Mononuclear cell (primary cell): Measurements from ENCODE around the gene STAB2. TPM values are rescaled to one million over a fixed set of nuclear protein-coding genes. Genes with fewer than 3 reads are reported as not detected.
"Not testable (repeated sequence)": the region's sequence is repeated elsewhere in the genome, so short reads cannot be mapped to it uniquely, and the experiment has no call there.

Experiments used
- H3K27me3 ChIP-seq: 2 replicates; pipeline ENCODE4 v1.6.0; 2011; ENCODE audit warnings: low read length, control low read depth; ENCODE audit not compliant: insufficient read depth
- H3K4me1 ChIP-seq: 2 replicates; pipeline ENCODE4 v1.5.1; 2011; ENCODE audit warnings: mild to moderate bottlenecking, low read length, control low read depth; ENCODE audit not compliant: insufficient read depth
- H3K4me3 ChIP-seq: 2 replicates; pipeline ENCODE4 v1.5.1; 2011; ENCODE audit warnings: mild to moderate bottlenecking, low read length, moderate library complexity
- H3K9me3 ChIP-seq: 2 replicates; pipeline ENCODE4 v1.5.1; 2011; ENCODE audit warnings: low read depth, mild to moderate bottlenecking, control low read depth, low read length
- total RNA-seq: library from RNA; depleted of rRNA; stranded (reverse); fragments of >200 nt; gene quantifications from one replicate; pipeline ENCODE4 v1.2.3, GENCODE V29; 2012

Gene STAB2
- total RNA-seq, 1 donor, result not detected

DNA sequence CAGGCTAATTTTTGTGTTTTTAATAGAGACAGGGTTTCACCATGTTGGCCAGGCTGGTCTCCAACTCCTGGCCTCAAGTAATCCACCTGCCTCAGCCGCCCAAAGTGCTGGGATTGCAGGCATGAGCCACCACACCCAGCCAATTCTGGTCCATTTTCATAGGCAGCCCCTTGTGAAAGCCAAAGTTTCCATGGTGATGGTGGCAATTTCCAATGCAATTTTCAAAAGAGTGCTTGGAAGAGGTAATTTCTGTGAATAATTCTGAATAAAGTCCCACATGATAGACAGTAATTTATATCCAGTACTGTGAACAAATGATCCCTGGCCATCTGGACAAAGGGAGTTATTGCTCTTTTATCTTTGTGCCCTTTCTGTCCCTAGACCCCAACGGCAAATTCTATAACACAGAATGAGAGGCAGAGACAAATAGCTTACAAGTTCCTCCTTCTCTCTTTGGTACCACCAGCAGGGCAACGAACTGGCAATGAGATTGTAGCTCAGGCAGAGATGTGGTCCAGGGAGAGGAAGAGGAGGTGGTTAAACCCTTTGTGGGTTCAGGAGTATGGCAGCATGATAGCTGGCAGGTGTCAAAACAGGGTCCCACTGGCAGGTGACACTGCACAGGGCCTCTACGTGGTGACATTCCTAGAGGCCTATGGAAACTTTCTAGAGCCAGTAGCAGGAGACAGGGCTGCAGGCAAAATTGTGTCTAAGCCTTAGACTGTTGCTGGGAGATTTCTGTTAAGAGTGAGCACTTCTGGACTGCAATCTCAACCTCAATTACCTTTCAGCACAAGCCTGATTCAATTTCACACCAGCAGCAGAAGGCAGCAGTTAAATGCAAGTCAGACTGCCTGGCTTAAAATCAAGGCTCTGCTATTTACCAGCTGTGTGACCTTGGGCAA is 207.5 kb downstream of the STAB2 start:
- H3K27me3 ChIP-seq, result no peaks in the 10 kb centered on the region
- peaks cover 9% of the 10 kb centered on the region for H3K4me1 ChIP-seq
- H3K9me3 ChIP-seq, result no peaks in the 10 kb centered on the region
- no peak overlapping the region for H3K4me3 ChIP-seq

DNA sequence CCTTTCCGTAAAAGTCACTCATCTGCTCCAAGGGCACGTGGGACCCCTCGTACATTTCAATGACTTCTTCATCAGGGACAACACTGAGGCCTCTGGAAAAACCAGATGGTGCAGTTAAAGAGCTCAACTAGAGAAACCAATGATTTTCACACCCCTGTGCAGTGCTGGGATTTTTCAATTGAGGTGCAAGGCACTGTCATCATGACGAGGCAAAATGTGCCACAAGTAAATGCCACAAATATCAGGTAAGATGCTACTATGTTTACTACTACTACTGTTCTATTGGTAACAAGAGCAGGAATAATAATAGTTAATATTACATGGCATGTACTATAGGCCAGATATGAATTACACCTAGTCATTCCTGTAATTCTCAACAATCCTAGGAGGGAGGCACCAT is 211.5 kb downstream of the STAB2 start:
- Histone ChIP-seq H3K9me3 (no peaks in the 10 kb centered on the region), H3K27me3 (no peaks in the 10 kb centered on the region), H3K4me1 (peaks cover 36% of the 10 kb centered on the region), H3K4me3 (no peak overlapping the region)

DNA sequence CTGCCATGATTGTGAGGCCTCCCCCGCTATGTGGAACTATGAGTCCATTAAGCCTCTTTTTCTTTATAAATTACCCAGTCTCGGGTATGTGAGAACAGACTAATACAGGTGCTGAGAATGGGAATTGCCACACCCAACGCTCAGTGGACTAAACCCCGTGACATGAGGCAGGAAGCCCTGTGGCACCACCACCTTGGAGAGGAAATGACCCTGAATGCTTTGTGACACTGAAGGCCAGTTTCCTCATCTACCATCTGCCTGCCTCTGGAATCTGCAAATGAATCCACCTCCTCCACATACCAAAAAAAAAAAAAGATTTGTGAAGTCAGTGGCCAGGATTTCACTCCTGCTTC is 212.4 kb downstream of the STAB2 start:
- Histone ChIP-seq H3K4me1 (peaks cover 36% of the 10 kb centered on the region), H3K9me3 (no peaks in the 10 kb centered on the region), H3K4me3 (no peak overlapping the region), H3K27me3 (no peaks in the 10 kb centered on the region)

DNA sequence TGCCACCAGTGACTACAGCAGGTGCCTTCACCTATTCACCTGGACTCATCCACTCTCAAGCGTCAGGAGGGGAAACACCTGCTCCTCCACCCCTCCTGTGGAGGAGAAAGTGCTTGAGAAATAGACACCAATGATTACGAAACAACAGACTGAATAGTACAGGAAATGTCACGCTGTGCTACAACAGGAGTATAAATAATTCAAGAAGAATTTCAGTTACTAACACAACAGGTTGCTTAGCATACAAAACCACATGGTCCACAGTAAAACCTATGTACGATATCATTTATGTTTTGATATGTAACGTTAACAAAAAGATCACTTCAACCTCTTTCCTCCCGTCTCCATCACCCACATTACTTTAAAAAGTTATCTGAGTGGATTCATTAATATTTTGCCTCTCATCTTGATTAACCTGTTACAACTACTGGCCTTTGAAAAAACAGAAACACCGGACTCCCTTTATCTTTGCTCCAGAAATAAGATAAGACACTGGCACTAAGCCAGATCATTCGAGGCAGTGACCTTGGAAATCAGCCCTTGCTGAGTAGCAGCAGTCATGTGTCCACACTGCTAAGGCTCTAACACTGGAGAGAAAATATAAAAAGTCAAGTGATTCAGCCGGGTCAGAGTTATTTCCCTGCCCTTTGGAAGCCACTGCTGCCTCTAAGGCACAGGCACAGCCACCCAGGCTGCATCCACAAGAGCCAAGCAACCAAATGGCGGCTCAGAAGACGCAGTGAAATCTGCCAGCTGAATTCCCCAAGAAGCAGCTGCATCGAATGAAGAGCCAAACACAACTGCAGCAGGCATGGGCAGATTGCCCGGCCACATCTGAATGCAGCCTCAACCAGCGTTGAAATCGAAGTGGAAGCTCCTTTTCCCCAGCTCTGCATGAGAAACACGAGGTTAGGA is 213.0 kb downstream of the STAB2 start:
- Histone ChIP-seq H3K9me3 (no peaks in the 10 kb centered on the region), H3K4me3 (no peak overlapping the region), H3K4me1 (peaks cover 40% of the 10 kb centered on the region), H3K27me3 (no peaks in the 10 kb centered on the region)

DNA sequence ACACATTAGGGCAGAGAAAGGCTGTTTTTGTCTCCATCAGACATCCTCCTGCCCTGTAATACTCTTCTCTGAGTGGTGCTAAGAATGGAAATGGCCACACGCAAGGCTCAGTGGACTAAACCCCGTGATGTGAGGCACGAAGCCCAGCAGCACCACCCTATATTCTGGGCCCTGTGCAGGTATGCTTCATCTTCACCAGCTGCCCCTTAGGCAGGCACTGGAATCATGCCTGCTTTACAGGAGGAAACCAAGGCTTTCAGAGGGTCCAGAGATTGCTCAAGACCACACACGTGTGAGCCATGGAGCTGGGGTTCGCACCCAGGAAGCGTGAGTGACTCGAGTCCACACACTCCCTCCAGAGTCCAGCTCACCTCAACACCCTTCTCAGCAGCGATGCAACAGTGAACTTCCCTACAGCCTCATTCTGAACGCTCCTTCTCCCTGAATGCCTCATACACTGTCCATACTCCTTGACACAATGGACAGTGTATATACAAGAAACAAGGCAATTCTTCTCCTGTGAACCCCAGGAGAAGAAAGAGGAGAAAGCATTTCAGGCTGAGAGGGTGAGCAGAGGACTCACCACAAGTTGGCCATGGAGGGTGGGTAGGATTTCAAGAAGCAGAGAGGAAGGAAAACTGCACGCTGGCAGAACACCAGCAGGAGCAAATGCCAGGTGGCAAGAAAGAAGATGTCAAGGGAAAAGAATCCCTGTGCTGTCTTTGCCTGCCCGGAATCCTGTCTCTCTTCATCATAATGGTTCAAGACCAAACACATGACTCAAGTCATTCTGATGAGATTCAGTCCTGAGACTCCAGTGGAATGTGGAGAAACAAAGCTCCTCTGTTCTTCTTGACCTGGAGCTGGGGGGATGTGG is 214.9 kb downstream of the STAB2 start:
- H3K4me1 ChIP-seq, result peaks cover 56% of the 10 kb centered on the region
- H3K27me3 ChIP-seq, result no peaks in the 10 kb centered on the region
- no peak overlapping the region for H3K4me3 ChIP-seq
- no peaks in the 10 kb centered on the region for H3K9me3 ChIP-seq

DNA sequence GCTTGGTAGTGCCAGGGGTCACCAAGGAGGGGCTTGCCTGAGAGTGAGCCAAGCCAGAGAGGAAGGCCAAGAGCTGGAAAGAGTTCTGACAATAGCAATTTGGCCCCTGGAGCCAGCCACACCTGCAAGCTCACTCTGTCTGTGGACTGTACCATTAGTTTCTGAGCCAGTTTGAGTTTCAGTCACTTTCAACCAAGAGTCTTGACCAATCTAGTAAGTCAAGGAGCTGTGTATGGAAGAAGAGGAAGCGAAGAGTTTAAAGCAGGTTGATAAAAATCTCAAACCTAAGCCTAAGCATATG is 215.5 kb downstream of the STAB2 start:
- H3K27me3 ChIP-seq, result no peaks in the 10 kb centered on the region
- H3K9me3 ChIP-seq, result no peaks in the 10 kb centered on the region
- H3K4me1 ChIP-seq, result peaks cover 62% of the 10 kb centered on the region
- H3K4me3 ChIP-seq, result no peak overlapping the region

DNA sequence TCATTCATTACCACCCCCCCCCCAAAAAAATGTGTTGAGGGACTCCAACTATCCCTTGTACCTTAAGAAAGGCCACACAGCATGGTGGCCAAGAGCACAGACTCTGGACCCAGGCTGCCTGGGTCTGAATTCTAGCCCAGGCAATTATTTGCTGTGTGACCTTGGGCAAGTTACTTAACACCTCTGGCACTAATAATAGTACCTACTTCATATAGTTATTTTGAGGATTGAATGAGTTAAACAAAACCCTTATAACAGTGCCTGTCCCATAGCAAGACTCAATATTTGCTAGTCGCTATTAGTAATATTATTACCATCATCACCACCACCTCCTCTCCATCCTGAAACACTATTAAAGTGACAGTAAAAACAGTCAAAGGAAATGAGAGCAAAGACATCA is 216.8 kb downstream of the STAB2 start:
- Histone ChIP-seq H3K4me1 (peaks cover 67% of the 10 kb centered on the region), H3K4me3 (no peak overlapping the region), H3K9me3 (no peaks in the 10 kb centered on the region), H3K27me3 (no peaks in the 10 kb centered on the region)

DNA sequence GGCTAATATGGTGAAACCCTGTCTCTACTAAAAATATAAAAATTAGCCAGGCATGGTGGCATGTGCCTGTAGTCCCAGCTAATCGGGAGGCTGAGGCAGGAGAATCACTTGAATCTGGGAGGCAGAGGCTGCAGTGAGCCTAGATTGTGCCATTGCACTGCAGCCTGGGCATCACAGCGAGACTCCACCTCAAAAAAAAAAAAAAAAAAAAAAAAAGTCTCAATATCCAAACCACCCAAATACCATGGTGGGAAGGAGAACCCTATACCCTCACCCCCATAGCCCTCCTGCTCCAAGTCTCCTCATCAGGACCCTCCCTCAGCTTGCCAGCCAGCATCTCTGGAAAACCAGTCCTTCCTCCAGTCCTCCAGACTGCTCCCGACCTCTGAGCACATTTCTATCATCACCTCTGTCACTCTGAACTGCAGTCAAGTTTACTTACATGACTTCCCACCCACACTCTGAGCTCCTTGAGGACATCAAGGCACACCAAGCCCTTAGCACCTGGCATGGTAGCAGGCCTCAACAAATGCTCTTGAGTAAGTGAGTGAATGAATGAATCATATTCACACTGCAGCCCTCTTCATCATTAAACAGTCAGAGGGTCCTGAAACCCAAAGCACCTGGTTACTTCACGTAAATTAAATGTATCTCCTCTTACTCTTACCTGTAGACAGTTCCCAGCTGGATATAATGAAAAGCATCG is 218.7 kb downstream of the STAB2 start:
- no peaks in the 10 kb centered on the region for H3K9me3 ChIP-seq
- H3K27me3 ChIP-seq, result no peaks in the 10 kb centered on the region
- H3K4me3 ChIP-seq, result no peak overlapping the region
- peaks cover 47% of the 10 kb centered on the region for H3K4me1 ChIP-seq

DNA sequence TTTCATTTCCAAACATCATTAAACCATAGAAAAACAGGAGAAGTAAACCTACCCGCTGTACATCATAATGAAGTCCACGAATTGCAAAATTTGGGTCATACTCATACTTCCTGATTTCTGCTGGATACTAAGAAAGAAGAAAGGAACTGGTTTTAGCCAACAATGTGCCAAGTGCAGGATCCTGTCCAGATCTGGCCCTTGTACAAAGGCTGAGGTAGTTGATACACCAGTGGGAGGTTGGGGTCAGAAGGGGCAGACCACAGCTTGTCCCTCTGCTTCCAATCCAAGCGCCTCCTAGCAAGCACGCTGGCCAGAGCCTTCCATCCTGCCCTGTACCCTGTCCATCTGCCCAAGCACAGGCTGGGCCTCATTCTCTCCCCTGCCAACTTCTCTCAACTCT is 219.7 kb downstream of the STAB2 start:
- Histone ChIP-seq H3K4me1 (peaks cover 40% of the 10 kb centered on the region), H3K9me3 (no peaks in the 10 kb centered on the region), H3K4me3 (no peak overlapping the region), H3K27me3 (no peaks in the 10 kb centered on the region)

DNA sequence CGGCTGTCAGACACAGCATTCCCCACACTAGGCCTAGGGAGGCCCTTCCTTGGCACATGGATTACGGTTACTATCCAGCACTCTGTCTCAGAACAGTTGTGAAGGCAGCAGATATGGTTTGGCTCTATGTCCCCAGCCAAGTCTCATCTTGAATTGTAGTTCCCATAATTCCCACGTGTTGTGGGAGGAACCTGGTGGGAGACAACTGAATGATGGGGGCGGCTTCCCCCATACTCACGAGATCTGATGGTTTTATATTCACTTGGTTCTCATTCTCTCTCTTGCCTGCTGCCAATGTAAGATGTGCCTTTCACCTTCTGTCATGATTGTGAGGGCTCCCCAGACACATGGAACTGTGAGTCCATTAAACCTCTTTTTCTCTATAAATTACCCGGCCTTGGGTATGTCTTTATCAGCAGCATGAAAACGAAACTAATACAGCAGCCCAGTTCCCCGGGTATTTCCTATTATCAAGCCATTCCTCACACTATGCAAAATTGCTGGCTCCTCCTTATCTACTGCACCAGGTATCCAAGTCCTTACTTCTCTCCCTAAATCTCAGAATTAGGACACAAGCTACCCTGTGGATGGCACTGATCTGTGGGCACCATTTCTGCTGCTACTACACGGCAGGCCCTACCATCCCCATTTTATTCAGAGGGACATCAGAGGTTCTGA is 220.6 kb downstream of the STAB2 start:
- Histone ChIP-seq H3K4me1 (peaks cover 32% of the 10 kb centered on the region), H3K9me3 (no peaks in the 10 kb centered on the region), H3K4me3 (no peak overlapping the region)

DNA sequence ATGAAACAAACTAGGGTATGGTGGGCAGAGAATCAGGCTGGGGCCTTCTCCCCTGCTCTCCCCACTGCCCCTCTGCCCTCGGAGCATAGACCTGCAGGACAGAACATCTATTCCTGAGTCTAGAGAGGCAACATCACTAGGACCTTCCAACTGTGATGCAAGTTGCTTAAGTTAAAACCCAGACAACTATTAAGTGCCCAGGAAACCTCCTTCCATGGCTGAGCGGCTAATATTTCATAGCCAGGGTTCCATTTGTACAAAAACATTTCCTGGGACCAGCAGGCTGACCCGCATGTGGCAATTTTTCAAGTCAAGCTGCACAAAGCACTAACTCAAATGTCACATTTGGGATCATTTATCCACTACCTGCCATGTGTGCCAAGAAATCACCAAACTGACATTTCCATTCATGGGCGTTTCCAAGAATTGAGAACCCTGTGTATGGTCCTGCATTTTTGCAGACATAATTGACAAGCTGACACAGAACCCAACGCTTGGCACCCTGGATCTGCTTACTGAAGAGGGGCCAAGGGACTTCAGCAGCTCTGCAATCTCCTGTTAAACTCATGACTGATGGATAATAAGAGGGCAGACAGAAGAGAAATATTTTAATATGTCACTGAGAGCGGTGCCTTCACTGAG is 221.3 kb downstream of the STAB2 start:
- Histone ChIP-seq H3K27me3 (no peaks in the 10 kb centered on the region), H3K4me3 (no peak overlapping the region)

More for the DNA sequence above, 220.6 kb downstream of the STAB2 start:
- no peaks in the 10 kb centered on the region for H3K27me3 ChIP-seq

DNA sequence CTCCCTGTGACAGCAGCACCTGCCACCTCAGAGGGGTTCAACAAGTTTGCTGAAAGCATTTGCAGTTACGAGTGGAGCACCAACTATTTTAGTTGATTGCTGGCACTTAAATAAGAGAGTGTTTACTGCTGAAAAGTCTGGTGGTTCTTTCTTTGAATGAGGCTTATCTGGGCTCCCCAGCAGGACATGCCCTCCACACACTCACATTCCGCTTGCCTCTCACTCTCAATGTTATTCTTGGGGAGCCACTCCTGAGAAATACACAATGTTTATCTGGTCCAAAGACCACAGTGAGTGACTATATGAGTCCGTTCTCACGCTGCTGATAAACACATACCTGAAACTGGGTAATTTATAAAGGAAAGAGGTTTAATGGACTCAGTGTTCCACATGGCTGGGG is 222.1 kb downstream of the STAB2 start:
- Histone ChIP-seq H3K4me1 (peaks cover 32% of the 10 kb centered on the region), H3K9me3 (no peaks in the 10 kb centered on the region)

More for the DNA sequence above, 221.3 kb downstream of the STAB2 start:
- H3K9me3 ChIP-seq, result no peaks in the 10 kb centered on the region
- H3K4me1 ChIP-seq, result peaks cover 32% of the 10 kb centered on the region

DNA sequence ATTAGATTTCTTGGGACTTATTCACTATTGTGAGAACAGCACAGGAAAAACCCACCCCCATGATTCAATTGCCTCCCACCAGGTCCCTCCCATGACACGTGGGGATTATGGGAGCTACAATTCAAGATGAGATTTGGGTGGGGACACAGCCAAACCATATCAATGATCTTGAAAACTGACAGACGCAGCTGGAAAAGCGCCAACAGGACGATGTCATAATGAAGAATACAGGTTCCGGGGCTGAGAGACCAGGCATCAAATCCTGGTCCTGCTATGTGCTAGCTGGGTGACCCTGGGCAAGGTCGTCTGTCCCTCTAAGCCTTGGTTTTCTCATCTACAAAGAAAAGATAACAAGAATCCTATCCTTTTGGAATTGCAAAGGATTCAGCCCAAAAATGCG is 222.6 kb downstream of the STAB2 start:
- not testable (repeated sequence) for H3K9me3 ChIP-seq, H3K4me3 ChIP-seq
- H3K4me1 ChIP-seq, result peaks cover 32% of the 10 kb centered on the region

More for the DNA sequence above, 222.1 kb downstream of the STAB2 start:
- Histone ChIP-seq H3K4me3 (no peak overlapping the region), H3K27me3 (no peaks in the 10 kb centered on the region)

More for the DNA sequence above, 222.6 kb downstream of the STAB2 start:
- not testable (repeated sequence) for H3K27me3 ChIP-seq
